ENCODE data around the gene ARHGAP45. TPM values are rescaled to one million over a fixed set of nuclear protein-coding genes. Genes with fewer than 3 reads are reported as not detected.

ARHGAP45 gene
- polyA plus RNA-seq, 3 donors = 8.5 to 15.7 (median 15.4) TPM

DNA sequence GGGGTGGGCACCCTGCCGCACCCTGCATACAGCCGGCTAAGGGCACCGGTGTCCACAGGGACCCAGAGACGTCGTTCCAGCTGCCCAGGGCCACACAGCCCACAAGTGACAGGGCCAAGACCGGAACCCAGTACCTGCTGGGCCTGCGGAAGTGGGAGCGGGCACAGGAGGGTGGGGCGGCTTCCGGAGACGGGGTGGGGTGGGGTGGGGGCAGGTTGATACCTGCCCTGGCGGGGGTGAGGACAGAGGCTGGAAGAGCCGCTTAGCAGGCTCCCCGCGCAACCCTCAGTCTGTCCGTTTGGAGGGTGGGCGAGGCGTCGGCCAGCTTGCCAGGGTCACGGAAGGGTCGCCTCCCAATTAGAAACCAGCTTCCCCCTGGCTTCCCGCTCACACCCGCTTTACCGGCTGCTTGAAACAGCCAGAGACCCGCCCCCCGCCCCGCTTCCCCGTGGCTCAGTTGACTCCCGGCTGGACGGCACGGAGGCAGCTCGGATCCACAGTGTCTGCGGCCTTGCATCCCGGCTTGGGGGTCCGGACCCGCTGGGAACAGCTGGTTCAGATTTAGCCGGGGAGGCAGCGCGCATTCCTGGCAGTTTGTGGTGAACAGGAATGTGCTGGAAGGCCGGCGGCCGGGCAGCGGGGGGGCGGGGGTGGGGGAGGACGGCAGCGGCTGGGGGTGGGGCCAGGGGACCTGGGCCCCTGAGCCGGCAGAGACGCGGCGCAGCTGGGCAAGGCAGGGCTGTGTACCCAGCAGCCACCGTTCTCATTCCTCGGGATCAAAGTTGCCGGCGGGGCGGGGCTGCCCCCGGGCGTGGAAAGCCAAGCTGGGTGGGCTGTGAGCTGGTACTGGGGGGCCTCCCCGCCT is 38.7 kb upstream of the ARHGAP45 start:
- DNase-seq (ENCODE audit: extremely low read depth in 1 of 11, low read depth in 9 of 11, low spot score in 4 of 11) = peak in 9 of 11 donors; percentile 69 to 89 (median 80)

DNA sequence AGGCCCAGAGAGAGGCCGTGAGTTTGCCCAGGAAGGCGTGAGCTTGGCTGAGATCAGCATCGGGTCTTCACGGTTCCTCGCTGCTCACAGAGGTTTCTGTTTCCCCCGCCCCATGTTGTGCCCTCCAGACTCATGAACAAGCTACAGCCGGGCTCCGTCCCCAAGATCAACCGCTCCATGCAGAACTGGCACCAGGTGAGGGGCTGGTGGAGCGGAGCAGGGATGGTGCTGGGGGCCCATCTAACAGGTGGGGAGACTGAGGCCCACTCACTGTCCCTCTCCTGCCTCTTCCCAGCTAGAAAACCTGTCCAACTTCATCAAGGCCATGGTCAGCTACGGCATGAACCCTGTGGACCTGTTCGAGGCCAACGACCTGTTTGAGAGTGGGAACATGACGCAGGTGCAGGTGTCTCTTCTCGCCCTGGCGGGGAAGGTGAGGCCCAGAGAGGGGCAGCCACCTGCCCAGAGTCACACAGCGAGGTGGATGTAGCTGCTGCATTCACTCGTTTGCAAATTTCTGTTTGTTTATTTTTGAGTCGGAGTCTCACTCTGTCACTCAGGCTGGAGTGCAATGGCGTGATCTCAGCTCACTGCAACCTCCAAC is 34.6 kb upstream of the ARHGAP45 start:
- no peak for DNase-seq (ENCODE audit: extremely low read depth in 1 of 11, low read depth in 9 of 11, low spot score in 4 of 11)

GRCh38 chr19:1035998-1036621 is 30.9 kb upstream of the ARHGAP45 start:
- no peak for DNase-seq (ENCODE audit: extremely low read depth in 1 of 11, low read depth in 9 of 11, low spot score in 4 of 11)

DNA sequence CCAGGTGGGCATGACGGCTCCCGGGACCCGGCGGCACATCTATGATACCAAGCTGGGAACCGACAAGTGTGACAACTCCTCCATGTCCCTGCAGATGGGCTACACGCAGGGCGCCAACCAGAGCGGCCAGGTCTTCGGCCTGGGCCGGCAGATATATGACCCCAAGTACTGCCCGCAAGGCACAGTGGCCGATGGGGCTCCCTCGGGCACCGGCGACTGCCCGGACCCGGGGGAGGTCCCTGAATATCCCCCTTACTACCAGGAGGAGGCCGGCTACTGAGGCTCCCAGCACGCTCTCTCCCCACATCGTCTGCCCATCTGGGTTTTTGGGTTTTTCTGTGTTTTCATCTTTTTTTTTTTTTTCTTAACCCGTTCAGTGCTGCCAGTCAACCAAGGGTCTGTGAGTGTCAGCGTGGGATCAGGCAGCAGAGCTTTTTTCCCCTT is 29.3 kb upstream of the ARHGAP45 start:
- DNase-seq (ENCODE audit: extremely low read depth in 1 of 11, low read depth in 9 of 11, low spot score in 4 of 11) = no peak

GRCh38 chr19:1038978-1039645 is 27.9 kb upstream of the ARHGAP45 start:
- DNase-seq (ENCODE audit: extremely low read depth in 1 of 11, low read depth in 9 of 11, low spot score in 4 of 11) = no peak

GRCh38 chr19:1039646-1040475 is 27.1 kb upstream of the ARHGAP45 start, which contains the start of gene ABCA7:
Gene ABCA7 (plus strand): TSS chr19:1040107. CDS start chr19:1041362, 1,255 bp downstream.
- peak; percentile 87 to 97 (median 96) for DNase-seq (ENCODE audit: extremely low read depth in 1 of 11, low read depth in 9 of 11, low spot score in 4 of 11)

- DNase-seq (ENCODE audit: extremely low read depth in 1 of 11, low read depth in 9 of 11, low spot score in 4 of 11) = peak in 8 of 11 donors; percentile 70 to 83 (median 77)
Observed at GRCh38 chr19:1040476-1041271, 26.3 kb upstream of the ARHGAP45 start.

GRCh38 chr19:1041272-1041834 is 25.6 kb upstream of the ARHGAP45 start:
- no peak for DNase-seq (ENCODE audit: extremely low read depth in 1 of 11, low read depth in 9 of 11, low spot score in 4 of 11)

- no peak for DNase-seq (ENCODE audit: extremely low read depth in 1 of 11, low read depth in 9 of 11, low spot score in 4 of 11)
Observed at GRCh38 chr19:1041835-1042685, 24.9 kb upstream of the ARHGAP45 start.

- DNase-seq (ENCODE audit: extremely low read depth in 1 of 11, low read depth in 9 of 11, low spot score in 4 of 11) = no peak
Observed at GRCh38 chr19:1042689-1043511, 24.1 kb upstream of the ARHGAP45 start.

DNA sequence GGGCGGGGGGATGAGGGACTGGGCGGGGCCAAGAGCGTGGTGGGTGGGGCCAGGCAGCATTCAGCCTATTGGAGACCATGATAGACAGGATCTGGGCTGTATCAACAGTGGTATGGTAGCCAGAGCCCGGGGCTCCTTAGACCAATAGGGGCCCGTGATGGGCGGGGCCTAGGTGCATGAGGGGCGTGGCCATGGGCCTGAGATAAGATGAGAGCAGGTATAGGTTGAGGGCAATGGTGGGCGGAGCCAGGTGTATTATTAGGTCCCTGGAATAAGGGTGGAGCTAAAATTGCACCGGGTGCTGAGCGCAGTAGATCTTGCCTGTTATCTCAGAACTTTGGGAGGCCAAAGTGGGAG is 21.7 kb upstream of the ARHGAP45 start:
- DNase-seq (ENCODE audit: extremely low read depth in 1 of 11, low read depth in 9 of 11, low spot score in 4 of 11) = no peak

- no peak for DNase-seq (ENCODE audit: extremely low read depth in 1 of 11, low read depth in 9 of 11, low spot score in 4 of 11)
Observed at GRCh38 chr19:1046117-1046626, 20.8 kb upstream of the ARHGAP45 start.

DNA sequence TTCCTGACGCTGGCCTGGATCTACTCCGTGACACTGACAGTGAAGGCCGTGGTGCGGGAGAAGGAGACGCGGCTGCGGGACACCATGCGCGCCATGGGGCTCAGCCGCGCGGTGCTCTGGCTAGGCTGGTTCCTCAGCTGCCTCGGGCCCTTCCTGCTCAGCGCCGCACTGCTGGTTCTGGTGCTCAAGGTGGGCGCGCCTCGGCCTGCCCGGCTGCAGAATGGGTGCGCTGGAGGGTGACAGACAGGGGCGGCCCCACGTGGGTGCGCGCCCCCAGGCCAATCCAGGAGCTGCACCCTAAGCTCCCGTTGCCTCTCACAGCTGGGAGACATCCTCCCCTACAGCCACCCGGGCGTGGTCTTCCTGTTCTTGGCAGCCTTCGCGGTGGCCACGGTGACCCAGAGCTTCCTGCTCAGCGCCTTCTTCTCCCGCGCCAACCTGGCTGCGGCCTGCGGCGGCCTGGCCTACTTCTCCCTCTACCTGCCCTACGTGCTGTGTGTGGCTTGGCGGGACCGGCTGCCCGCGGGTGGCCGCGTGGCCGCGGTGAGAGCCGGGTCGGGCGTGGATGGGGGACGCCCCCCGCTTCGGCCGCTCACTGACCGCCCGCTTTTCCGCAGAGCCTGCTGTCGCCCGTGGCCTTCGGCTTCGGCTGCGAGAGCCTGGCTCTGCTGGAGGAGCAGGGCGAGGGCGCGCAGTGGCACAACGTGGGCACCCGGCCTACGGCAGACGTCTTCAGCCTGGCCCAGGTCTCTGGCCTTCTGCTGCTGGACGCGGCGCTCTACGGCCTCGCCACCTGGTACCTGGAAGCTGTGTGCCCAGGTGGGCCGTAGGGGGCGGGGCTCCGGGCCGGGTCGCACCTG is 19.9 kb upstream of the ARHGAP45 start:
- DNase-seq (ENCODE audit: extremely low read depth in 1 of 11, low read depth in 9 of 11, low spot score in 4 of 11) = no peak

GRCh38 chr19:1047696-1048147 is 19.2 kb upstream of the ARHGAP45 start:
- no peak for DNase-seq (ENCODE audit: extremely low read depth in 1 of 11, low read depth in 9 of 11, low spot score in 4 of 11)

GRCh38 chr19:1049106-1049505 is 17.9 kb upstream of the ARHGAP45 start:
- DNase-seq (ENCODE audit: extremely low read depth in 1 of 11, low read depth in 9 of 11, low spot score in 4 of 11) = no peak
